Measurements from ENCODE around the gene ACBD6. TPM values are rescaled to one million over a fixed set of nuclear protein-coding genes. Genes with fewer than 3 reads are reported as not detected.

The ACBD6 gene
- total and polyA plus RNA-seq, 2 experiments from 2014 or later, result 75.7 to 88.8 TPM

GRCh38 chr1:180515364-180515763 lies 13.0 kb upstream of the ACBD6 start:
- Mint-ChIP-seq H3K9me3 (peaks cover 10% of the 10 kb centered on the region; the same call in 2 of the 3 replicates), H3K4me1 (peaks cover 12% of the 10 kb centered on the region; the same call in 2 of the 3 replicates), H3K27me3 (ENCODE audit: insufficient read depth, low read depth, poor library complexity) (peaks cover 2% of the 10 kb centered on the region), H3K36me3 (ENCODE audit: low read depth) (0 out of 3 replicates have a peak, but pooled peaks cover 2% of the 10 kb centered on the region), H3K27ac (no peak overlapping the region), H3K4me3 (no peak overlapping the region)
- Histone ChIP-seq H3K27ac (ENCODE audit: low read depth) (no peak overlapping the region), H3K79me2 (replicated peaks; ENCODE audit: insufficient read depth) (no peaks in the 10 kb centered on the region), H3K36me3 (ENCODE audit: insufficient read depth) (no peaks in the 10 kb centered on the region), H2AFZ (no peak overlapping the region), H3F3A (replicated peaks; ENCODE audit: low read depth) (no peaks in the 10 kb centered on the region), H3K9me2 (ENCODE audit: insufficient read depth) (no peaks in the 10 kb centered on the region), H3K4me2 (no peak overlapping the region), H4K20me1 (replicated peaks; ENCODE audit: insufficient read depth) (no peaks in the 10 kb centered on the region), H3K4me3 (no peak overlapping the region), H3K27me3 (ENCODE audit: insufficient read depth) (no peaks in the 10 kb centered on the region), H3K4me1 (ENCODE audit: insufficient read depth) (peaks cover 9% of the 10 kb centered on the region)
- ATAC-seq (peak; percentile 37), DNase-seq (ENCODE audit: low spot score) (no peak)
- TF ChIP-seq CTCF (conservative IDR thresholded peaks at IDR 0.05; ENCODE audit: low read depth in 2 of 2) (no peak), ZNF114 (CRISPR knock-in tag; IDR thresholded peaks at IDR 0.05) (no peak), NANOG (IDR thresholded peaks at IDR 0.05; ENCODE audit: borderline replicate concordance) (no peak), STAT1 (IDR thresholded peaks at IDR 0.05; ENCODE audit: unreplicated experiment) (no peak), ETS1 (IDR thresholded peaks at IDR 0.05) (no peak), ZNF331 (CRISPR knock-in tag; IDR thresholded peaks at IDR 0.05; ENCODE audit: low read depth) (no peak), ZNF462 (CRISPR knock-in tag; IDR thresholded peaks at IDR 0.05) (no peak), REST (IDR thresholded peaks at IDR 0.05; ENCODE audit: unreplicated experiment) (no peak), EZH2 (IDR thresholded peaks at IDR 0.05; ENCODE audit: low read depth, unreplicated experiment) (no peak), EZH2phosphoT487 (IDR thresholded peaks at IDR 0.05; ENCODE audit: unreplicated experiment) (no peak), JUNB (IDR thresholded peaks at IDR 0.05; ENCODE audit: unreplicated experiment) (no peak), CREB1 (CRISPR knock-in tag; IDR thresholded peaks at IDR 0.05; ENCODE audit: low read depth) (no peak), POLR2AphosphoS5 (IDR thresholded peaks at IDR 0.05; ENCODE audit: low read depth) (no peak)
